Activated naive CD4-positive, alpha-beta T cell treated with anti-CD3 and anti-CD28 coated beads, Interleukin-2, amount 50 U/mL, for 16 hours (primary cell): ENCODE measurements around the gene AKT1.

ENCODE experiments used
- DNase-seq: peaks from one replicate; pipeline ENCODE4 v3.0.0-alpha.2; 2020

Gene AKT1

DNA sequence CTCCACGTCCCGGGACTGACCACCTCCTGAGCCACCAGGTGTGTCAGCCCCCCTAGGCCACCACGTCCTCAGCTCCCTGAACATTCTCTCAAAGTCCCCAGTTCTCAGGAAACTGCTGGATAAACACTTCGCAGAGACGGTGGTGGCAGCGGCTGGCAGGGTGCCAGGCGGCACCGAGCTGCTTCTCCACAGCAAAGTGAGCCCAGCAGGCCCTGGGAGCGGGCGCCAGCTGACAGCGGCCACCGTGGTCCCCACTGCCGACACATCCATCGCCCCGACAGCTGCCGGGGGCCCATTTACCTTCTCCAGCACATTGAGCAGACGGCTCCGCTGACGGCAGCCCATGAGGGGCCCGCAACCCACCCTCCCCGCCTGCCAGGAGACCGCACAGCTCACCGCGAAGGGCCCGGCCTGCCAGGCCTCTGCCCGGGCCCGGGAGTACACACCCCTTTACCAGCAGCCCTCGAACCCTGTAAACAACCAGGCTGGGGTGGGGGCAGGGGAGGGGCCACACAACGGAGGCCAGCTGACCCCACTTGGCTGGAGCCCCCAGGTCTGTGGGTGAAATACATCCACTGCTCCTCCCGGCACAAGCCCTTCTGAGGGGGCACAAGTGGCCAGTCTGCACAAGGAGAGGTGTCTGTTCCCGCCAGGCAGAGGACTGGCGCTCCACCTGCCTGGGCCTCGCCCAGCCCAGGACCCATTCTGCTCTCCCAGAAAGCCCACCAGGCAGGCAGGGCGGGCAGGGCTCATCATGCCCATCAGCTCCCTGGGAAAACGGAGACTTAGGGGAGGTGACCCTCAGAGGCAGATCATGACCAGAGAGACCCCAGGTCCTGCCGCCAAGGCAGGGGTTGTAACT, 10.5 kb downstream of the AKT1 start:
- DNase-seq: no peak

DNA sequence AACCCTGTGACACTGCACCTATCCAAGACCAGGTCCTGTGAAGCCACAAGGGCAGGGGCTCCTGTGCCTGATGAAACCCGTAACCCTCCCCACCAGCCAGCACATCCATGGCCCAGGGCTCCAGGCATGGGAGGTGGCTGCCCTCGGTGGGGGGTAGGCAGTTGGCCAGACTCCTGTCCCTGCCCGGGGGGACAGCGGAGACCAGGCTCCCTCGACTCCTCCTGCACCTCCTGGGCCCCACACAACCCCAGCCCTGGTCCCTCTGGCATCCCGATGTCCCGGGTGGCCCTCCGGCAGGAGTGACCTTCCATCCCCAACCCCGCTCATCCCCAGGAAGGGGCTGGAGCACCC, 11.4 kb downstream of the AKT1 start:
- DNase-seq: no peak

DNA sequence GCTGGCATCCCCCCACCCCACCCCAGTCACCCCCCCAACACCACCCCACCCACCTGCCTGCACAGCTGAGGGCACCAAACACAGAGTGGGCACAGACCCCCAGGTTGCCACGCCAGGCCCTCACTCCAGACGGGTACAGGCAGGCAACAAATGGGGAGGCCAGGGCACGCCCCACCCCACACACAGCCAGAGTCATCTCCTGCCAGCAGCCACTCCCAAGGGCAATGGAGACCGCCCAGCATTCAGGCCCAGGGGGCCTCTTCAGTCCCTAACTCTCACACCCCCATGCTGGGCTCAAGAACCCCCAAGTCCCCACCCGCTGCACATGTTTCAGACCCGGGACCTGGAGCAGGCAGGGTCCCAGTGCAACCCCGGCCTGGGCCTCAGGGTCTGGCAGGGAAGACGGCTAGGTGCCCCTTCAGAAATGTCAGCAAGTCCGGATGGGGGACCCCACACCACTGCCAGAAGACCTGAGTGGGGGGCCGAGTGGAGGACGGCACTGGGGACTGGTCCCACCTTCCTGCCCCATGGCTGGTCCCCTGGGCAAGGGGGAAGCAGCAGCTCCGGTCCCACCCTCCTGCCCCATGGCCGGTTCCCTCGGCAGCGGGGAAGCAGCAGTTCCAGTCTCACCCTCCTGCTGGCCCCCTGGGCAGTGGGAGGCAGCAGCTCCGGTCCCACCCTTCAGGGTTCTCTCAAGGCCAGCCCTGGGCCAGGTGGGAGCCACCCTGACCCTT, 11.9 kb downstream of the AKT1 start:
- no peak for DNase-seq

DNA sequence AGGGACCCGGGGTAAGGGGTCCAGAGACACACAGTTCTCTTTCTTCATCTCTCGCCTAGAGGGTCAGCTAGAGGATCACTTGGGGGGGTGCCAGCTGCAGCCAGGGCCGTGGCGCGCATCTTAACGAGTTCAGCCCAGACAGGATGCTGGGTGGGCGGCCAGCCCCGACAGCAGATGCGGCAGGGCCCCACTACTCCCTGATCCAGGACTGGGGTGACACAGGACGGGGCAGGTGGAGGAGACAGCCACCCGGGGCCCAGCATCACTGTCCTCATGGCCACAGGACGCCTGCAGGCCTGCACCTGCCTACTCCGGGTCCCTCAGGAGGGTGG, 12.8 kb downstream of the AKT1 start:
- DNase-seq: no peak

DNA sequence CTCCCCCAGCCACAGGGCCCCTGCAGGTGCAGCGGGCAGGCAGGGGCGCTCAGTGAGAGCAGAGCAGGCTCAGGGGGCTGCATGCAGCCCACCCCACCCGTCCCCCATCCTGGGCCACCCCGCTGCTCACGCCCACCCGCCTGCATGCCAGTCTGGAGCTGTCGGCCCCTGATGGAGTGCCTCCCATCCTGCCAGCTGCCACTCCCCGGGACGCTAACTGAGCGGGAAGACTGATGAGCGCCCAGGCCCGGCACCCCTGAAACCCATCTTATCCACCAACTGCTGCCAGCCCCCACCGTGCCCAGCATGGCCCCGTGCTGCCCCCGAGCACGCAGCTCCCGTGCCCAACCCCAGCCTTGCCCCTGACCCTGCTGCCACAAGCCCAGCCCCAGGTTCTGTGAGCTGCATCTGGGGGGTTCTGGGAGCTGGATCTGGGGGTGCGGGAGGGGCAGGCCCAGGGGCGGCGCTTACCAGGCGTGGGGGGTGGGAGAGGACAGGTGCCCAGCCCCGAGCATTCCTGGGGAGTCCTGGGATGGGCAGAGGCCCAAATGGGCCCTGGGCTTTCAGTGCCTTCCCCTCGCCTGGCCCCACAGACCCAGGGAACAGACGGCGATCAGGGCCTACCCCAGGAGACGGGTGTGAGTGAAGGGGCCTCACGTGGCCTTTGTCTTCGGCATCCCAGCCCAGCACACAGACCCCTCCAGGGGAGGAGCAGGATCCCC, 13.3 kb downstream of the AKT1 start:
- DNase-seq: no peak

DNA sequence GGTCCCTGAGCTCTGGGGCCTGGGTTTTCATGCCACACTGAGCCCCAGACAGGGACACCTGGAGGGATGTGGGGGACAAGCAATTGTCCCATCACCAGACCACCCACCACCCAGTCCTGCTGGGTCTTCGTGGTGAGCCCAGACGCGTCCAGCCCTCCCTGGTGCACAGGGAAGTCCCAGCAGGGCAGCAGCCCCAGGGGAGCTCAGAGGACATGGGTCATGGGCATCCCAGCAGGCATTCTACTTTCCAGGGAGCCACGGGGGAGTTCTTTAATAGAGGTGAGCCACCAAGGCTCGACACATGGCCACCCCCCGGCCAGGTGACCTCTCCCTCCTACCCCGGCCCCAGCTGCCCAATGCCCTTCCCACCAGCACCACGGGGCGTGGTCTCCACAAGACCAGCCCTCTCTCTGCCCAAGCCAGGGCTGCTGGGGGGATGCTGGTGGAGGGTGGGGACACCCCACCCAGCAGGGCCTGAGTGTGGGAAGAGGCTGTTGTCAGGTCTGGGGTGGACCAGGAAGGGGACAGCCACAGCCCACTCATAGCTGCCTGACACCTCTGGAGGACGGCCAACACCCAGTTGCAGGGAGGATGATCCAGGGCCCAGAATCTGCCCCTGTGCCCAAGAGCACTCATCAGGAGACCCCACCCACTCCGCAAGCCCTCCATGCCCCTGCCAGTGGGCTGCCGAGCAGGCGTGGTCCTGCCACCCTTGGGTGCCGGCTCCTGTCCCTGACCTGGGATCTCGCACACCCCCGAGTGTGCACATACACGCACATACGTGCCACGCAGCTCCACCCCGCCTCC, 14.1 kb downstream of the AKT1 start:
- DNase-seq: no peak

DNA sequence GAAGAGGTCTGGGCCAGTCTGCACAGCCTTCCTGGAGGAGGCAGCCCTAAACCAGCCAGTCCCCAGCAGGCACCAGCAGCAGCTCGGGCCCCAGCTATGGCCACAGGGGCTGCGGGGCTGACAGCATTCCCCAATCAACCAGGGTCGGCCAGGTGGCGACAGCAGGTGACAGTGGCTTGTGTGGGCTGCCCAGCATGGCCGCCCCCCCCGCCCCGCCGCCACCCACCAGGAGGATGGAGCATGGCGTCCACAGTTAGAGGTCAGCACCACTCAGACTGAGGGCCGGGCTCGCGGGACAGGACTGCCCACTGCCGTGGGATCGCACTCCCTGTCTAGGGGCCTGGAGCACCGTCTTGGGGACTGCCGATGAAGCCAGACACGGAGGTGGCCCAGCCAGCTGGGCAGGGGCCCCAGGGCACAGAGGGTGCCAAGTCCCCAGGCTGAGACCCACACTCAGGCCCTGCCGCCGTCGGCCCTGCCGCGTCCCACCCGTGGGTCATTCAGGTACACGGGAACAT, 15.0 kb downstream of the AKT1 start:
- DNase-seq: no peak

DNA sequence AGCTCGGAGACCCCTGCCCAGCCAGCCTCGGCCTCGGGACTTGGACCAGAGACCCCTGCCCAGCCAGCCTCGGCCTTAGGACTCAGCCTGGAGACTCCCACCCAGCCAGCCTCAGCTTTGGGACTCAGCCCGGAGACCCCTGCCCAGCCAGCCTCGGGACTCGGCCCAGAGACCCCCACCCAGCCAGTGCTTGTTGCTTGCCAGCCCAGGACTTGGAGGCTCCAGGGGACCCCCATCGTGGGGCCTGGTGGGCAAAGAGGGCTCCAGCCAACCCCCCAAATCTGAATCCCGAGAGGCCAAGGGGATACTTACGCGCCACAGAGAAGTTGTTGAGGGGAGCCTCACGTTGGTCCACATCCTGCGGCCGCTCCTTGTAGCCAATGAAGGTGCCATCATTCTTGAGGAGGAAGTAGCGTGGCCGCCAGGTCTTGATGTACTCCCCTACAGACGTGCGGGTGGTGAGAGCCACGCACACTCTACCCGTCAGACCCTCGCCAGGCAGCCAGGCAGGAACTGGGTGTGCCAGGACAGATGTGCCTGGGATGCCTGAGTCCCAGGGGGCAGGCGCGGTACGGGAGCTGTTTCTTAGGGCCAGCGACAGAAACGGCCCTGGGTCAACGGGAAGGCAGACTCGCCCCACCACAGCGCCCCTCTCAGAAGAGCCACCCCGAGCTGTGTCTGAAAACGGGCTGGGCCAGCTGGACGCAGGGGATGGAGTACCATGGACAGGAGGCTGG, 15.6 kb downstream of the AKT1 start:
- no peak for DNase-seq

DNA sequence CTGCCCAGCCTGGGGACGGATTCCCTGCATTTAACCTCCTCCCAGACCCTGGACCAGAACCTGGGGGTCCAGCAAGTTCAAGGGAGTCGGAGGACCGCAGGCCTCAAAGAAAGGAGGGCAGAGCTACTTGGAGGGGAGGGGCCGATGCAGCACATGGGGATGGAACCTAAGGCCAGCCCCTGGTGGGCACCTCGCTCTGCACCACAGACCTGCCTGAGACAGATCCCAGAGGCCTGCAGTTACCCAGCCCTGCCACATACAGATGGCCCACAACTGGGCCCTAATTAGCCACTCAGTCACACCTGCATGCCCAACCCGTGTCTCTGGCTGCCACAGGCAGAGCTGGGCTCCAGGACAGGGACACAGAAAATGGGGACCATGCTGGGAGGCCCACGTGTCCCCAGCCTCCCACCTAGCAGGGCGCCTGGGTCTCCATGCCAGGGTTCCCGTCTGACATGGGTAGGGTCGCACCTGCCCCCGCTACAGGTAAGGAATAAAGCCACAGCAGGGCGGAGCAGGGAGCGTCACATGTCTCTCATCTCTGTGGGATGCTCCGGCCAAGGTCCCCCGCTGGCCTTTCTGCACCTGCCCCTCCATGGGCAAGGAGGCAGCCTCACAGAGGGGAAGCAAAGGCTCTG, 16.7 kb downstream of the AKT1 start:
- no peak for DNase-seq

DNA sequence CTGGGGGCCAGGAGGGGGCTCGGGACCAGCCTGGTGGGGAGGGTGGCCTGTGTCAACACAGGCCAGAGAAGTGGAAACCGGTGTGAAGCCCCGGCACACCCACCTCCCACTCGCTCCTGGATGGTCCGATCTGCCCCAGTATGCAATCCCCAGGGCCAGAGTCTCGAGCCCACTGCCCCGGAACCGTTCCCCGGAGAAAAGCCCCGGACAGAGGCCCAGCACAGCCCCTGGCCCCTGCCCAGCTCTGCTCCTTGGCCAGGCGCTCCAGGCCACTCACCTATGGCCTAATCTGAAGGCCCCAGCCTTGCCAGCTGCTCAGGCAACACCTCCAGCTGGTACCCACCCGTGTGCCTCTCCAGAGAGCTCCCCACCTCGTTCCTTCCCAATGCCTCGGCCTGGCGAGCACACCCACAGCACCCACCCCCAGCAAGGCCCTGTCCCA, 17.7 kb downstream of the AKT1 start:
- DNase-seq: no peak

DNA sequence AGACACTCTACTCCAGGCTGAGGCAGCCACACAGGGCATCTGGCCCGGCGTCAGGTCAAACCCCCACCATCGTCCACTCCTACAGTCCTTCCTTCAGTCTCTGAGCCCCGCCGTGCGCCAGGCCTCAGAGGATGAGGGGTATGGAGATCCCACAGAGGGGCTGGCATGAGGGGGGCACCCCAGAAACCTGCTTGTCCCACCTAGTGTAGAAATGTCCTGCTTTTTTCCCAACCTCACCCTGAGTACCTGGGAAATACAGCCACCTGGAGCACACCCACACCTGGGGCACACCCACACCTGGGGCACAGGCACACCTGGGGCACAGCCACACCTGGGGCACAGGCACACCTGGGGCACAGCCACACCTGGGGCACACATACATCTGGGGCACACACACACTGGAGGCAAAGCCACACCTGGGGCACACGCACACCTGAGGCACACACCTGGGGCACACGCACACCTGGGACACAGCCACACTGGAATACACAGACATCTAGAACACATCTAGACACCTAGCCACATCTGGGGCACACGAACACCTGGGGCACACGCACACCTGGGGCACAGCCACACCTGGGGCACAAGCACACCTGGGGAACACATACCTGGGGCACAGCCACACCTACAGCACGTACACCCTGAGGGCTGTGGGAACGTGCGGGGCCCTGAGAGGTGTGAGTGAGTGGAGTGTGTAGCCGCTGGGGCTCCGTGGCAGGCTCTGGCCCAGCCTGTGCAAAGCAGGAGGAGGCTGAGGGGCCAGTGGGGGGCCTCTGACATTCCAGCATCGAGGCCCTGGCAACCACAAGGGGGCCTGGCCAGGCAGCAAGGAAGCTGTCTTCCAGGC, 18.4 kb downstream of the AKT1 start:
- no peak for DNase-seq

DNA sequence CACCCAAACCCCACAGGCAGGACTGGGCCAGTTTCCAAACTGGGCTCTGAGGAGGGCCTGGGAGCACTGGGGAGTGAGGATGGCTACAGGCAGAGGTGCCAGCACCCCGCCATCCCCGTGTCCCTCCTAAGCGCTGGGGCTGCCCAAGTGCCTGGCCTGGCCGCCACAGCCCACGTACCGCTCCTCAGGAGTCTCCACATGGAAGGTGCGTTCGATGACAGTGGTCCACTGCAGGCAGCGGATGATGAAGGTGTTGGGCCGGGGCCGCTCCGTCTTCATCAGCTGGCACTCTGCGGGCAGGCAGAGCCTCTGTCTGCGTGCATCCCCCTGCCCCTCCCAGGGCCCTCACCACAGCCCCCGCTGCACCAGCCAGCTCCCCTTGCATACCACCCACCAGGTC, 19.1 kb downstream of the AKT1 start:
- no peak for DNase-seq

DNA sequence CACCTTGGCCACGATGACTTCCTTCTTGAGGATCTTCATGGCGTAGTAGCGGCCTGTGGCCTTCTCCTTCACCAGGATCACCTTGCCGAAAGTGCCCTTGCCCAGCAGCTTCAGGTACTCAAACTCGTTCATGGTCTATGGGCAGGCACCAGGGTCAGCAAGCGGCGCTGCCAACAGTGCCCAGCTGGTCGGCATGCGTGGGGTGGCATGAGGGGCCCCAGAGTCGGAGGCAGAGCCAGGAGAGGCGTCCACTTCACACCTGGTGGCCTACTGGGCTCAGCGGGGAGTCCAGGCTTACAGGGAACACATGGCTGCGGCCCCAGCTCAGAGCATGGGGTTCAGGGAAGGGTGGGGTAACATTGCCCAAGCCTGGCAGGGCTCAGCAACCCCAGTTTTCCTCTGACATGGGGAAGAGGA, 20.5 kb downstream of the AKT1 start:
- no peak for DNase-seq

DNA sequence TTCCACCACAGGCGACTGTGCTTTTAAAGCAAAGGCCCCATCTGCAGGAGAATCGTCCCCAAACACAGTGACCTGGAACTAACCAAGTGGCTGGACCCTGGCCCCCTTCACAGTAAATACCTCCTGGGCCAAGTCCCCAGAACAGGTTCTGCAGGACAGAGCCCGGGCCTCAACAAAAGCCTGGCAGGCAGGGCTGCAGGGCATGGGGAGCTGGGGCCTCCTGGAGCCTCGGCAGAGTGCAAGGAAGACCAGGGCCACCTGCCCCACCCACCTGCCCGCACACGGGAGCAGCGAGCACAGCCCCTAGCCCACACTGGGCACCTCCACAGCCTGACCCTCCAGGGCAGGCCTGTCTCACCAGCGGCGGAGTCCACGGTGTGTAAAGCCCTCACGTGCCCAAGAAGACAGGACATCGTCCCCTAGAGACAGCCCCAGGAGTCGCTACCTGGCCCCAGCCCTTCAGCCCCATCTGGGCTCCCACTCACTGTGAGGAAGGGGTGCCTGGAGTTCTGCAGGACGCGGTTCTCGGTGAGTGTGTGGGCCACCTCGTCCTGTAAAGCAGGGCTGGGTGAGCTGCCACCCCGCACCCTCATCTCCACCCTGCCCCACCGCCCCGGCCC, 21.0 kb downstream of the AKT1 start:
- DNase-seq: no peak

DNA sequence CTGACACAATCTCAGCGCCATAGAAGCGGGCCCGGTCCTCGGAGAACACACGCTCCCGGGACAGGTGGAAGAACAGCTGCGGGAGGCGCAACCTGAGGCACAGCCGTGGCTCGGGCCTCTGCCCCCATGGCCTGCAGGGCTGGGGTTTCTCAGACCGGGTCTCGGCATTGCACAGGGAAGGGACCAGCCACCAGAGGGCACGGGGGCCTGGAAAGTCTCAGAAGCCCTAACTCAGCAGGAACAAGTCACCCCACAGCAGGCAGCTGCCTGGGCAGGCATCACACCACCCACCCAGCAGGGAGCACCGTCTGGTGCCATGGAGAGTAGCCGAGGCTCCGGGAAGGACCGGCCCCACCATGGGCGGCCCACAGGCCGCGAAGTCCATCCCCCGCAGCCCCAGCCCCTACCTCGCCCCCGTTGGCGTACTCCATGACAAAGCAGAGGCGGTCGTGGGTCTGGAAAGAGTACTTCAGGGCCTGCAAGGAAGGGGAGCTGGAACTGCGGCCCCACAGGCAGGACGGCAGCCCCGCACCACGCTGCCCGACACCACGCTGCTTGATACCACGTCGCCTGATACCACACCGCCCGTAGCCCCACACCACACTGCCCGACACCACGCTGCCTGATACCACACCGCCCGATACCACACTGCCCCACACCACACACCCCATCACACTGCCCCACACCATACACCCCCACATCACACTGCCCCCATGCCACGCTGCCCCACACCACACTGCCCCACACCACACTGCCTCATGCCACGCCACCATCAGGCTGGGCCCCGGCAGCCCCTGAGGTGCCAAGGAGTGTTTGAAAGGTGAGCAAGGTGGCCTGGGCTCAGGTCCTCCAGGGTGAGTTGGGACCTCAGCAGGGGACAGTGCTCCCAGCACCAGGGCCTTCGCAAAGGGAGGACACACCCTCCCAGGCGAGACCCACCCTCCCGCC, 21.8 kb downstream of the AKT1 start:
- no peak for DNase-seq

DNA sequence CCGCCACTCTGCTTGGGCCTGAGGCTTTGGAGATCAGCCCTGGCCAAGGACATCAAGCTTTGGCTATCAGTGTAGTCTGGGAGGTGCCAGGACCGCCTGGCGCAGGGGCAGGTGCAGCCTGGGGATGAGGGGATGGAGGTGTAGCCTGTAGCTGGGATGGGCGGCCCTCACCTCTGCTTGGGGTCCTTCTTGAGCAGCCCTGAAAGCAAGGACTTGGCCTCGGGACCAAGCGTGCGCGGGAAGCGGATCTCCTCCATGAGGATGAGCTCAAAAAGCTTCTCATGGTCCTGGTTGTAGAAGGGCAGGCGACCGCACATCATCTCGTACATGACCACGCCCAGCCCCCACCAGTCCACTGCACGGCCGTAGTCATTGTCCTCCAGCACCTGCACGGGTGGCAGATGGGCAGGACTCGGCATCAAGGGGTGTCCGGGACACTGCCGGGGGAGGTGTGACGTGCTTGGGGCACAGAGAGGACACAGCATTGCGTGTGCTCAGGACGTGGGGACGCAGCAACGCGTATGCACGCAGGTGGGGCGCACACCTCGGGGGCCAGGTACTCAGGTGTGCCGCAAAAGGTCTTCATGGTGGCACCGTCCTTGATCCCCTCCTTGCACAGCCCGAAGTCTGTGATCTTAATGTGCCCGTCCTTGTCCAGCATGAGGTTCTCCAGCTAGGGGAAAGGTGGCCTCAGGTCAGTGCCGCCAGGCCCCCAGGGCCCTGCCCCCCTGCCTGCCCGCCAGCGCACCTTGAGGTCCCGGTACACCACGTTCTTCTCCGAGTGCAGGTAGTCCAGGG, 22.6 kb downstream of the AKT1 start:
- no peak for DNase-seq

DNA sequence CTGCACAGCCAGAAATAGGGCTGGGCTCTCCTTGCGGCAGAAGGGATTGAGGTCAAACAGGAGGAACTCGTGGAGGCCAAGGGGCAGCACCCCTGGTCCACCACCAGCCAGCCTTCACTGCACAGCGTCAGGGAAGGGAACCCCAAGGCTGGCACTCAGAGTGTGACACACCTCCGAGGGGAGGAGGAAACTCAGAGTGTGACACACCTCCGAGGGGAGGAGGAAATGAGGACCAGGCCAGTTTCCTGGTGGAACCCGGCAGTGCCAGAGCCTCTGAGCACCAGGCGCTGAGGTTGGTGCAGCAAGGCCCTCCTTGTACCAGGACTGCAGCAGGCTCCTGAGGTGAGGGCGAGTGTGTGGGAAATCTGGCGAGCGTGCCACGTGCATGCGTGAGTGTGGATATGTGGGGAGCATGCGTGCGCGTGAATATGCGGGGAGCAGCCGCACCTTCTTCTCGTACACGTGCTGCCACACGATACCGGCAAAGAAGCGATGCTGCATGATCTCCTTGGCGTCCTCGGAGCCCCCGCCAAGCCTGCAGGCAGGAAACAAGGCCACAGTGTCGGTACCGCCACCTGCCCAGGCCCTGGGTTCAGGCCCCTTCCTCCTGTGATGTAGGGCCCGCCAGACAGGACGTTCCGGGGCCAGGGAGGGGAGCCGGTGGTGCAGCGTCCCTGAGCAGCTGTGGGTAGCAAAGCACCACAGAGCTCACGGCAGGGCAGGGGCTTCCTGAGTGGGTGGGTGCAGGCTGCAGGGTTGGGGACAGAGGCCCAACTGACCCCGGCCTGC, 23.4 kb downstream of the AKT1 start:
- no peak for DNase-seq
